Pancreas (tissue), 10 donors: ENCODE results near the gene SOCS2. TPM values are rescaled to one million over a fixed set of nuclear protein-coding genes. Genes with fewer than 3 reads are reported as not detected.

Experiments
- ATAC-seq, 4 donors: fragments of 200-7000 bp; cut with Tn5 transposase; one replicate each; pipeline versions ENCODE4 v1.8.0 to v1.9.1; 2020; ENCODE audit warnings: mild to moderate bottlenecking in 4 of 4, moderate library complexity in 4 of 4
- DNase-seq, 6 donors: peaks; one replicate each; pipeline ENCODE4 v3.0.0-alpha.2; 2020
- FAIRE-seq: peaks from 2 replicates; lab custom pipeline; 2012; peaks lifted over from hg19 to GRCh38; lab: Jason Lieb, UNC
- H3K27ac ChIP-seq, 4 donors: fragments of 200-600 bp; sonication (generic); 1 replicate in 3 of 4; 2 replicates in 1 of 4; pipeline versions ENCODE4 v1.5.0 to v1.8.0; 2020
- H3K27me3 ChIP-seq, 4 donors: fragments of 200-600 bp; one replicate each; pipeline ENCODE4 v1.8.0; 2021
- H3K36me3 ChIP-seq, 3 donors: fragments of 200-600 bp; sonication (generic) in 1 of 3; one replicate each; pipeline versions ENCODE4 v1.5.0 to v1.8.0; 2020 to 2021
- H3K4me1 ChIP-seq, 3 donors: fragments of 200-600 bp; one replicate each; pipeline ENCODE4 v1.8.0; 2021
- H3K4me3 ChIP-seq, 4 donors: fragments of 200-600 bp; sonication (generic) in 2 of 4; one replicate each; pipeline versions ENCODE4 v1.5.0 to v1.8.0; 2020 to 2021
- H3K9me3 ChIP-seq, 4 donors: fragments of 200-600 bp; one replicate each; pipeline ENCODE4 v1.8.0; 2021
- CTCF ChIP-seq, 4 donors: fragments of 200-600 bp; sonication (generic) in 3 of 4; IDR thresholded peaks; one replicate each; pipeline versions ENCODE4 v1.5.0 to v1.8.0; 2021; ENCODE audit warnings: antibody characterized with exemption in 4 of 4
- WGBS, 2 donors: extraction: QIAGEN DNeasy Blood & Tissue Kit; methylation state at CpG; one replicate each; pipeline ENCODE4 v1.1.7; 2013; 5-methylcytosine and 5-hydroxymethylcytosine counted together
- intact Hi-C, 3 donors: fragments of 100-400 bp; cut with DNase I; formaldehyde crosslinking; loops; one replicate each; pipeline versions ENCODE4 v1.11.1 to v1.14.2; 2022
- polyA plus RNA-seq, 2 donors: library from polyadenylated mRNA; stranded (reverse); fragments of 200-250 nt; gene quantifications; one replicate each; pipeline ENCODE4 v1.2.3, GENCODE V29; 2013
- total RNA-seq, 6 donors: library from RNA; stranded (reverse); fragmentation: NEBNext Ultra II Directional in 4 of 6; extraction: Animal tissue kit (Norgen Biotek cat#: 25700) in 4 of 6; gene quantifications; one replicate each; pipeline versions ENCODE4 v1.2.1 to v1.2.4, GENCODE V29; 2021 to 2023
- donor health status: healthy with polysubstance abuse.
- donor health status: DM: no; HTN: no; CAD: no; lungs with moderate emphysema.
- donor health status: DM: no; HTN: no; CAD: no.
- donor health status: control.
- donor health status: control.
- donor health status: Bipolar disorder and iron deficiency.
- donor health status: DM: yes; HTN: yes; CAD: no.
- donor health status: DM: no; HTN: no; CAD: no.
- donor health status: DM: no; HTN: no; CAD: no.
- donor health status: DM: yes; HTN: yes; CAD: no.

The SOCS2 gene
- total and polyA plus RNA-seq, 8 donors = 3.2 to 14.8 (median 5.6) TPM

- Histone ChIP-seq H3K36me3 (no peaks in the 10 kb centered on the region), H3K4me3 (no peak overlapping the region), H3K27ac (no peak overlapping the region), H3K4me1 (no peaks in the 10 kb centered on the region), H3K9me3 (no peaks in the 10 kb centered on the region), H3K27me3 (no peaks in the 10 kb centered on the region)
- ATAC-seq (no peak), FAIRE-seq (no peak), DNase-seq (no peak)
- WGBS, 2 donors = 64 to 71% methylated on average over 5 of the region's 5 CpGs
- TF ChIP-seq CTCF (IDR thresholded peaks at IDR 0.05) = no peak
- intact Hi-C loops = no loop called here
Measured at GRCh38 chr12:93533310-93533709, 39.2 kb upstream of the SOCS2 start.

- no peak for FAIRE-seq
- H3K36me3 ChIP-seq = no peaks in the 10 kb centered on the region
- no peak for TF ChIP-seq CTCF (IDR thresholded peaks at IDR 0.05)
- no peaks in the 10 kb centered on the region for H3K9me3 ChIP-seq
- intact Hi-C loops = no loop called here
- ATAC-seq = no peak
- H3K27ac ChIP-seq = no peak overlapping the region
- no peaks in the 10 kb centered on the region for H3K27me3 ChIP-seq
- H3K4me3 ChIP-seq = no peak overlapping the region
- DNase-seq = no peak
- no peaks in the 10 kb centered on the region for H3K4me1 ChIP-seq
- 64 to 73% methylated on average over 2 of the region's 2 CpGs for WGBS, 2 donors
Measured at GRCh38 chr12:93536111-93536765, 36.2 kb upstream of the SOCS2 start.

GRCh38 chr12:93536766-93537488, 35.5 kb upstream of the SOCS2 start:
- DNase-seq (no peak), ATAC-seq (no peak), FAIRE-seq (no peak)
- no peaks in the 10 kb centered on the region for H3K27me3 ChIP-seq
- no peaks in the 10 kb centered on the region for H3K9me3 ChIP-seq
- intact Hi-C loops = no loop called here
- H3K36me3 ChIP-seq = no peaks in the 10 kb centered on the region
- no peaks in the 10 kb centered on the region for H3K4me1 ChIP-seq
- WGBS, 2 donors = 52 to 60% methylated on average over 5 of the region's 5 CpGs
- no peak overlapping the region for H3K4me3 ChIP-seq
- no peak overlapping the region for H3K27ac ChIP-seq
- TF ChIP-seq CTCF (IDR thresholded peaks at IDR 0.05) = no peak

GRCh38 chr12:93537769-93538168, 34.7 kb upstream of the SOCS2 start:
- no peak for FAIRE-seq
- Histone ChIP-seq H3K27me3 (no peaks in the 10 kb centered on the region), H3K27ac (no peak overlapping the region), H3K4me3 (no peak overlapping the region), H3K9me3 (no peaks in the 10 kb centered on the region), H3K36me3 (no peaks in the 10 kb centered on the region), H3K4me1 (no peaks in the 10 kb centered on the region)
- DNase-seq = no peak
- ATAC-seq = no peak
- intact Hi-C loops = no loop called here
- TF ChIP-seq CTCF (IDR thresholded peaks at IDR 0.05) = no peak
- 85 to 87% methylated on average over 5 of the region's 5 CpGs for WGBS, 2 donors

GRCh38 chr12:93539821-93540220, 32.7 kb upstream of the SOCS2 start:
- TF ChIP-seq CTCF (IDR thresholded peaks at IDR 0.05) = no peak
- FAIRE-seq (no peak), DNase-seq (no peak), ATAC-seq (no peak)
- no peaks in the 10 kb centered on the region for H3K27me3 ChIP-seq
- no peaks in the 10 kb centered on the region for H3K4me1 ChIP-seq
- H3K36me3 ChIP-seq = no peaks in the 10 kb centered on the region
- H3K4me3 ChIP-seq = no peak overlapping the region
- H3K9me3 ChIP-seq = no peaks in the 10 kb centered on the region
- intact Hi-C loops = no loop called here
- no peak overlapping the region for H3K27ac ChIP-seq
- 86 to 93% methylated on average over 4 of the region's 4 CpGs for WGBS, 2 donors
